GM12872 (cell line): Measurements from ENCODE around the gene GRIN2C.

Source experiments
- CTCF ChIP-seq: IDR thresholded peaks from 3 replicates; pipeline ENCODE4 v1.5.1; 2011; ENCODE audit warnings: low read depth, mild to moderate bottlenecking, low read length, moderate library complexity; ENCODE audit not compliant: insufficient read depth

Gene GRIN2C

GRCh38 chr17:74824961-74825627, 34.6 kb downstream of the GRIN2C start:
- no peak for TF ChIP-seq CTCF

DNA sequence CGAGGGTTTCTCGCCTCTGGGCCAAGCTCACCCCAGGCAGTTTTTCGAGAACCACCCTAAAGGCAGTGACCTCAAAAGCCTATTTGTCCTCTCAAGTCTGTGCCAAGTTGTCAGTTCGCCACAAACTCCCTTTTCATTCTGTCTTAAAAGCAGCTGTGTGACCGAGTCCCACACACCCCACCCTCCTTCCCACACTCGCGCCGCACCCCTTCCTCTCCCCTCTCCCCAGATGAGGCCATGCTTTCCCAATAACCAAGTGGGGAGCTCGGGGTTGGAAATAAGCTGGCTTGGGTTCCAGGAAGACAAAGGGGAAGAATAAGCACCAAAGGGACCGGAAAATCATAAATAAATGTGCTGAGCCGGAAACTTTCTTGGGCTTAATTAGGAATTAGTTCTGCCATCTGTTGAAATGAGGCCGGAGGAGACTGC, 36.7 kb downstream of the GRIN2C start:
- TF ChIP-seq CTCF: no peak

GRCh38 chr17:74822335-74822938, 37.2 kb downstream of the GRIN2C start:
- TF ChIP-seq CTCF: no peak

DNA sequence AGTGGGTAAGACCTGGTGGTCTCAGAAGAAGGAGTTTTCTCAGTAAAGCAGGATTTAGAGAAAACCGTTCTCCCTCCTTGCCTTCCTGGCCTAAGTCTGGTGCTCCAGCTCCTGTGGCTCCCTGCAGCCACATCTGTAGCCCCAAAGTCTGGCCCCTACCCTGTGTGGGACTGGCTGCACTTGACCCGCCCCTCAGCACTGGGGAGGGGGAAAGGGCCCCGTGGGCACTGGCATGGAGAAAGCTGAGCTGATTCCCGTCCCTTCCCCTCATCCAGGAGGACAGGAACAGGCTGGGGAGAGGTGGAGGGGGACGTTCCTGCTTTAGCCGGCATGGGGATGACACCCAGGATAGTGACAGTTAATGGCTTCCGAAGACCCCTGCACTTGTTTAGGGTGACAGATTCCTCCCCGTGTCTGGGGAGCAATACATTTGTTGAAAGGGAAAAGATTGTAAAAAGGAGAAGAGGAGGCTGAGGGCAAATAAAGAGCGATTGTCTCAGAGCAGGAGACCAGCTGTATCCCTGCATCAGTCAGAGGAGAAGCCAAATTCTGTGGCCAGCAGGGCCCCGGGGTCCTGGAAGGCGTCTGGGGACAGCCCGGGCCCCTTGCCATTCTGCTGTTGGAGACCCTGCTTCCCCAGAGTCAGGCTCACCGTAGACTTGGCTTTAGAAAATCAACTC, 37.9 kb downstream of the GRIN2C start:
- TF ChIP-seq CTCF: no peak

- no peak for TF ChIP-seq CTCF
These were observed 39.8 kb downstream of the GRIN2C start for GRCh38 chr17:74819801-74820436.

DNA sequence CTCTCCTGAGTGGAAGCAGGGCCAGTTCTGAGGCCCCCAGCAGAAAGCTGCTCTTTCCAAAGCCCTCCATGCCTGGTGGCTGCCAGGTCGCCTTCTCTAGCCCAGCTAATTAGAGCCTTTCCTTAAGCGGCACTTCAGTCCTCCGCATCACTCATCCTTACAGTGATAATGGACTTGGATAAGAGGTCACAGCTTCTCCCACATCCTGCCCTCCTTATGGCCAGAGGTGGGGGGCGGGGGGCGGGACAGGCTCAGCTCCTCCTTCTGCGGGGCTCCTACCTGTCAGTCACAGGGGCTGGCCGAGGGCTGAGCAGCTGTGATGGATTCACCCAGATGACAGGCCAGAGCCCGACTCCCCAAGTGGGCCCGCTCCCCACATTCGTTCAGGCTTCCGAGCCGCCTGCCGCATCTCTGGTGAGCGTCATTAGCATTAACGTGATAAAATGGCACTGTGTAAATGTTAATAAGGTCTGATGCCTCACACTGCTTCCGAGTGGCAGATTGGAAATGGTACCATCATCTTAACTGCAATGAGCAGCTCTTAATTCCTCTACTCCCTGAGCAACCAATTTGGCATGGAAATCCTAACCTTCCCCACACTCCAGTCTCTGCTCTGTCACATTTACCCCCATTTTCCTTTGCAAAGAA, 41.3 kb downstream of the GRIN2C start:
- TF ChIP-seq CTCF: no peak
